Astrocyte (in vitro differentiated cells and primary cell): ENCODE measurements around the gene ELAC2. TPM values are rescaled to one million over a fixed set of nuclear protein-coding genes. Genes with fewer than 3 reads are reported as not detected.

ENCODE experiments used
- DNase-seq: peaks from one replicate; pipeline ENCODE4 v3.0.0-alpha.2; 2010; ENCODE audit warnings: low read depth
- FAIRE-seq: peaks from 2 replicates; lab custom pipeline; 2011; peaks lifted over from hg19 to GRCh38; lab: Jason Lieb, UNC
- H2AFZ ChIP-seq: 2 replicates; pipeline ENCODE4 v1.6.0; 2012; ENCODE audit warnings: low read depth, low read length, inconsistent platforms
- H3K27ac ChIP-seq: 2 replicates; pipeline ENCODE4 v1.5.1; 2011; ENCODE audit warnings: low read depth, low read length, inconsistent platforms
- H3K27me3 ChIP-seq: 2 replicates; pipeline ENCODE4 v1.6.0; 2011; ENCODE audit warnings: low read length, inconsistent platforms; ENCODE audit not compliant: insufficient read depth
- H3K36me3 ChIP-seq: 2 replicates; pipeline ENCODE4 v1.5.1; 2011; ENCODE audit warnings: low read length, inconsistent platforms; ENCODE audit not compliant: insufficient read depth
- H3K4me1 ChIP-seq: 2 replicates; pipeline ENCODE4 v1.5.1; 2011; ENCODE audit warnings: low read length, inconsistent platforms; ENCODE audit not compliant: insufficient read depth
- H3K4me2 ChIP-seq: 2 replicates; pipeline ENCODE4 v1.6.0; 2012; ENCODE audit warnings: low read length, inconsistent platforms
- H3K4me3 ChIP-seq: 2 replicates; pipeline ENCODE4 v1.5.1; 2011; ENCODE audit warnings: low read depth, mild to moderate bottlenecking, low read length, inconsistent platforms; ENCODE audit not compliant: insufficient read depth
- H3K79me2 ChIP-seq: 2 replicates; pipeline ENCODE4 v1.6.0; 2012; ENCODE audit warnings: mild to moderate bottlenecking, low read length, inconsistent platforms; ENCODE audit not compliant: insufficient read depth
- H3K9ac ChIP-seq: 2 replicates; pipeline ENCODE4 v1.6.0; 2012; ENCODE audit warnings: mild to moderate bottlenecking, low read length, inconsistent platforms
- H3K9me3 ChIP-seq: 2 replicates; pipeline ENCODE4 v1.5.1; 2012; ENCODE audit warnings: low read depth, mild to moderate bottlenecking, low read length, inconsistent platforms; ENCODE audit not compliant: insufficient read depth
- H4K20me1 ChIP-seq: 2 replicates; pipeline ENCODE4 v1.6.0; 2012; ENCODE audit warnings: low read length, inconsistent platforms; ENCODE audit not compliant: insufficient read depth
- H3K27ac Mint-ChIP-seq: one replicate; pipeline ENCODE4 v1.8.0; 2021; ENCODE audit warnings: mild to moderate bottlenecking, mixed read lengths; ENCODE audit not compliant: unreplicated experiment
- H3K27me3 Mint-ChIP-seq: one replicate; pipeline ENCODE4 v1.8.0; 2021; ENCODE audit warnings: low read depth, mixed read lengths; ENCODE audit not compliant: unreplicated experiment
- H3K36me3 Mint-ChIP-seq: one replicate; pipeline ENCODE4 v1.8.0; 2021; ENCODE audit warnings: low read depth, mixed read lengths; ENCODE audit not compliant: unreplicated experiment
- H3K4me1 Mint-ChIP-seq: one replicate; pipeline ENCODE4 v1.8.0; 2021; ENCODE audit warnings: low read depth, mixed read lengths; ENCODE audit not compliant: unreplicated experiment
- H3K4me3 Mint-ChIP-seq: one replicate; pipeline ENCODE4 v1.8.0; 2021; ENCODE audit warnings: mild to moderate bottlenecking, moderate library complexity, mixed read lengths; ENCODE audit not compliant: unreplicated experiment
- H3K9me3 Mint-ChIP-seq: one replicate; pipeline ENCODE4 v1.8.0; 2021; ENCODE audit warnings: mild to moderate bottlenecking, mixed read lengths; ENCODE audit not compliant: unreplicated experiment
- CTCF ChIP-seq: IDR thresholded peaks from 2 replicates; pipeline ENCODE4 v1.5.1; 2011; ENCODE audit warnings: low read depth, mild to moderate bottlenecking, inconsistent platforms, low read length, moderate library complexity; ENCODE audit not compliant: insufficient read depth
- EZH2 ChIP-seq: IDR thresholded peaks from 2 replicates; pipeline ENCODE4 v1.6.1; 2012; ENCODE audit warnings: mild to moderate bottlenecking, low read length, inconsistent platforms; ENCODE audit not compliant: insufficient read depth
- total RNA-seq: library from RNA; stranded (reverse); gene quantifications from 2 replicates; pipeline ENCODE4 v1.2.1, GENCODE V29; 2021

ELAC2 gene
- total RNA-seq, 1 donor from 2014 or later = 63.2 TPM

GRCh38 chr17:13038931-13039665 lies 21.3 kb upstream of the ELAC2 start:
- peaks cover 2% of the 10 kb centered on the region for H3K27me3 Mint-ChIP-seq
- TF ChIP-seq CTCF (no peak), EZH2 (no peak)

GRCh38 chr17:13036751-13037150 lies 18.9 kb upstream of the ELAC2 start:
- Mint-ChIP-seq H3K4me3 (no peak overlapping the region), H3K9me3 (peaks cover 8% of the 10 kb centered on the region), H3K4me1 (peaks cover 7% of the 10 kb centered on the region), H3K27ac (no peak overlapping the region), H3K36me3 (no peaks in the 10 kb centered on the region), H3K27me3 (peaks cover 2% of the 10 kb centered on the region)
- Histone ChIP-seq H3K4me1 (no peaks in the 10 kb centered on the region), H2AFZ (no peak overlapping the region), H3K4me3 (no peak overlapping the region), H3K27ac (no peak overlapping the region), H3K9ac (no peak overlapping the region), H3K36me3 (no peaks in the 10 kb centered on the region), H3K4me2 (no peak overlapping the region), H4K20me1 (no peaks in the 10 kb centered on the region), H3K27me3 (no peaks in the 10 kb centered on the region), H3K9me3 (no peaks in the 10 kb centered on the region), H3K79me2 (no peaks in the 10 kb centered on the region)
- DNase-seq (no peak), FAIRE-seq (no peak)
- no peak for TF ChIP-seq EZH2

More at GRCh38 chr17:13038931-13039665, 21.3 kb upstream of the ELAC2 start:
- H3K36me3 Mint-ChIP-seq = no peaks in the 10 kb centered on the region
- Histone ChIP-seq H3K4me1 (no peaks in the 10 kb centered on the region), H3K36me3 (no peaks in the 10 kb centered on the region), H3K9me3 (no peaks in the 10 kb centered on the region), H3K4me2 (no peak overlapping the region), H3K4me3 (no peak overlapping the region), H4K20me1 (no peaks in the 10 kb centered on the region), H3K9ac (no peak overlapping the region), H3K79me2 (no peaks in the 10 kb centered on the region), H3K27ac (no peak overlapping the region), H3K27me3 (no peaks in the 10 kb centered on the region), H2AFZ (no peak overlapping the region)
- no peak for DNase-seq
- H3K27ac Mint-ChIP-seq = no peak overlapping the region
- H3K4me3 Mint-ChIP-seq = no peak overlapping the region
- FAIRE-seq = no peak
- H3K9me3 Mint-ChIP-seq = peaks cover 8% of the 10 kb centered on the region
- peaks cover 9% of the 10 kb centered on the region for H3K4me1 Mint-ChIP-seq

- Mint-ChIP-seq H3K36me3 (no peaks in the 10 kb centered on the region), H3K4me3 (no peak overlapping the region), H3K9me3 (peaks cover 8% of the 10 kb centered on the region), H3K27ac (no peak overlapping the region), H3K27me3 (peaks cover 2% of the 10 kb centered on the region), H3K4me1 (no peaks in the 10 kb centered on the region)
- Histone ChIP-seq H3K9ac (no peak overlapping the region), H3K9me3 (no peaks in the 10 kb centered on the region), H3K79me2 (no peaks in the 10 kb centered on the region), H3K36me3 (no peaks in the 10 kb centered on the region), H3K27me3 (no peaks in the 10 kb centered on the region), H3K4me1 (no peaks in the 10 kb centered on the region), H4K20me1 (no peaks in the 10 kb centered on the region), H3K27ac (no peak overlapping the region), H2AFZ (no peak overlapping the region), H3K4me2 (no peak overlapping the region), H3K4me3 (no peak overlapping the region)
- DNase-seq = no peak
- FAIRE-seq = no peak
- no peak for TF ChIP-seq CTCF
- no peak for TF ChIP-seq EZH2
Measured at GRCh38 chr17:13035420-13035819, 17.6 kb upstream of the ELAC2 start.
